Measurements from ENCODE around the gene USP22.

- no peak for TF ChIP-seq CTCF (IDR thresholded peaks at IDR 0.05 in 8 of 11, conservative IDR thresholded peaks at IDR 0.05 in 3 of 11)
- TF ChIP-seq POLR2A (IDR thresholded peaks at IDR 0.05) = no peak
- TF ChIP-seq POLR2AphosphoS5 (IDR thresholded peaks at IDR 0.05) = no peak
Measured at GRCh38 chr17:20968913-20969616, 73.7 kb downstream of the USP22 start.

Measured in spleen (tissue), 7 donors.